Measurements from ENCODE around the gene FAM98C.
"Not testable (repeated sequence)": the region's sequence is repeated elsewhere in the genome, so short reads cannot be mapped to it uniquely, and the experiment has no call there.

Gene FAM98C

DNA sequence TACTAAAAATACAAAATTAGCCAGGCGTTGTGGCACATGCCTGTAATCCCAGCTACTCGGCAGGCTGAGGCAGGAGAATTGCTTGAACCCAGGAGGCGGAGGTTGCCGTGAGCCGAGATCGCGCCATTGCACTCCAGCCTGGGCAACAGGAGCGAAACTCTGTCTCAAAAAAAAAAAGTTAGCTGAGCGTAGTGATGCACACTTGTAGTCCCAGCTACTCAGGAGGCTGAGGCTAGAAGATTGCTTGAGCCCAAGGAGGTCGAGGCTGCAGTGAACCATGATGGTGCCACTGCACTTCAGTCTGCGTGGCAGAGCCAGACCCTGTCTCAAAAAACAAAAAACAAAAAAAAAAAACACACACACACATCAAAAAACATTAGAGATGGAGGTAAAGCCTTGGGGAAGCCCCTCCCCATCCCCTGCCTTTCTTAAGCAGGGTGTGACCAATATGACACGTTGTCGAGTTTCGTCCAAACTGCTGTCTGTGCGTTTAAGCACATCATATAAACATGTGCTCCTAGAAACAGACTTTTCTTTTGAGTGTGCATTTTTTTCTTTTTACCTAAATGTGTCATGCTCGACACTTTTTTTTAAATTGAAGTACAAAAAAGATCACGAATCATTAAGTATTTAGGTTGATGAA lies 24.3 kb downstream of the FAM98C start:
- DNase-seq (ENCODE audit: low read depth), result not testable (repeated sequence)

DNA sequence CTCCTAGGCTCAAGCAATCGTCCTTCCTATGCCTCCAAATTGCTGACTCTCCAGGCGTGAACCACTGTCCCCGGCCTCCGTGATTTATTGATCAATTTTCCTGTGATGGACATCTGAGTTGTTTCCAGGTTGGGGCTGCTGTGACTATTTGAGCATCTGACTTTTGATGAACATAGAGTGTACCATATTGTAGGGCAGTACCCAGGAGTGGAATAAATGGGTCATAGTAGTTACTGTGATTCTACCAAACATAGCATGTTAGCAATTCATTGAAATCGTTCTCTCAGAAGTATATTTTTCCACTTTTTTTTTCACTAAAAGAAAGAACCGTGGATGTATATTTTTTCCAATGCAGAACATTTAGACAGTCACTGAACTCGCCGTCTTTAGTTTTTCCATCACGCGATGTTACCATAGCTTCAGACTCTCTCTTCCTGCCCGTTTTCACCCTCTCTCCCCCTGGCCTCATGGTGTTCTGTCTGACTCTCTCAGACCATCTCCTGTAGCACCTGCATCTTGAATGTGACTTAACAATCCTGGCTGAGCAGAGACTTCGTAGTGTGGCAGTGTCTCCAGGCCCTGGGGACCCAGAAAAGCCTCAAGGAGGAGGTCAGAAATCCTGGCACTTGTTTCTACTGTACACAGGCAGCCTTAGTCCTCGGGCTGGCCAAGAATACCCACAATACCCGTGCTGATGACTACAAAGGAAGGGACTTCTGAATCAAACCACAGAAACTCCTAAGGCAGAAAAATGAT lies 26.3 kb downstream of the FAM98C start:
- no peak for DNase-seq (ENCODE audit: low read depth)

DNA sequence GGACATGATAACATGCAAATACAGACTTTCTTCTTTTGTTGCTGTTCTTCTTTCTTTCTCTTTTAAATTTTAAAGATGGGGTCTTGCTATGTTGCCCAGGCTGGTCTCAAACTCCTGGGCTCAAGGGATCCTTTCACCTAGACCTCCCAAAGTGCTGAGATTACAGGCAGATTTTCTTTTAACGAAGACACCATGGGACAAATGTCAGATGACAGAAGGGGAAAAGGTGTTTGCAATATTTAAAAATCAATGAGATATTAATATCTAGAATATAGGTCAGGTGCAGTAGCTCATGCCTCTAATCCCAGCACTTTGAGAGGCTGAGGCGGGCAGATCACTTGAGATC lies 26.9 kb downstream of the FAM98C start:
- no peak for DNase-seq (ENCODE audit: low read depth)

GRCh38 chr19:38430931-38431330 lies 28.0 kb downstream of the FAM98C start:
- no peak for DNase-seq (ENCODE audit: low read depth)

- no peak for DNase-seq (ENCODE audit: low read depth)
These were observed 30.4 kb downstream of the FAM98C start, which contains the start of gene RYR1 for GRCh38 chr19:38433268-38433733. Gene RYR1 (plus strand): TSS chr19:38433691. CDS start chr19:38433830, 139 bp downstream.

GRCh38 chr19:38434549-38435051 lies 31.7 kb downstream of the FAM98C start:
- no peak for DNase-seq (ENCODE audit: low read depth)

GRCh38 chr19:38437295-38437694 lies 34.4 kb downstream of the FAM98C start:
- DNase-seq (ENCODE audit: low read depth), result no peak

GRCh38 chr19:38437917-38438316 lies 35.0 kb downstream of the FAM98C start:
- no peak for DNase-seq (ENCODE audit: low read depth)

GRCh38 chr19:38440592-38440991 lies 37.7 kb downstream of the FAM98C start:
- no peak for DNase-seq (ENCODE audit: low read depth)

- DNase-seq (ENCODE audit: low read depth), result no peak
These were observed 38.9 kb downstream of the FAM98C start for GRCh38 chr19:38441657-38442348.

DNA sequence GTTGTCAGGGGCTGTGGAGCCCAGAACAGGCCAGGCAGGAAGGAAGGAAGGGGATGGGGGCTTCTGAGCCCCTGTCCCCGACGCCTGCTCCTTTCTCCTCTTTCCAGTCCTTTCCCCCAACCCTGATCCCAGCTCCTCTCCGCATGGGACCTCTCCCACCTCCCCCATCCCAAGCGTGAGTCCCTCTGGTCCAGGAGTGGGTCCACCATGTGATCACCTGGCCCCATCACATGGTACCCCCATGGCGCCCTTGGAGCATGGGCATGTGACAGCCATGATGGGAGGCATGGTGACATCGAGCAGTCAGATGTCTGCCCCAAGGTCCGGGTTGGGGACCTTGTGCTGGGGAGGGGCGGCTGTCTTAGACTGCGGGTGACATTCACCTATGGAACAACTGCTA lies 39.8 kb downstream of the FAM98C start:
- DNase-seq (ENCODE audit: low read depth), result no peak

- no peak for DNase-seq (ENCODE audit: low read depth)
These were observed 40.6 kb downstream of the FAM98C start for GRCh38 chr19:38443458-38443999.

GRCh38 chr19:38444026-38444425 lies 41.1 kb downstream of the FAM98C start:
- no peak for DNase-seq (ENCODE audit: low read depth)

GRCh38 chr19:38445362-38445761 lies 42.5 kb downstream of the FAM98C start:
- no peak for DNase-seq (ENCODE audit: low read depth)

DNA sequence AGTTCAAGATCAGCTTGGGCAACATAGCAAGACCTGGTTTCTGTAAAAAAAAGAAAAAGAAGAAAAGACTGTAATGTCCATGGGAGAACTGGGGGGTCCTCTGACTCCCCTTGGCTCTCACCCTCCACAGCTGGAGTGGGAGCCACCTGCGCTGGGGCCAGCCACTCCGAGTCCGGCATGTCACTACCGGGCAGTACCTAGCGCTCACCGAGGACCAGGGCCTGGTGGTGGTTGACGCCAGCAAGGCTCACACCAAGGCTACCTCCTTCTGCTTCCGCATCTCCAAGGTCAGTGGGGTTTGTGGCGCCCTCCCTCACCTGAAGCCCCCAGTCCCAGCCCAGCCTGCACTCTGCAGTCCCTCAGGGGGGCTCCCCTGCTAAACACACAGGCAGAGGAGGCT lies 45.3 kb downstream of the FAM98C start:
- no peak for DNase-seq (ENCODE audit: low read depth)

GRCh38 chr19:38449518-38449917 lies 46.6 kb downstream of the FAM98C start:
- no peak for DNase-seq (ENCODE audit: low read depth)

DNA sequence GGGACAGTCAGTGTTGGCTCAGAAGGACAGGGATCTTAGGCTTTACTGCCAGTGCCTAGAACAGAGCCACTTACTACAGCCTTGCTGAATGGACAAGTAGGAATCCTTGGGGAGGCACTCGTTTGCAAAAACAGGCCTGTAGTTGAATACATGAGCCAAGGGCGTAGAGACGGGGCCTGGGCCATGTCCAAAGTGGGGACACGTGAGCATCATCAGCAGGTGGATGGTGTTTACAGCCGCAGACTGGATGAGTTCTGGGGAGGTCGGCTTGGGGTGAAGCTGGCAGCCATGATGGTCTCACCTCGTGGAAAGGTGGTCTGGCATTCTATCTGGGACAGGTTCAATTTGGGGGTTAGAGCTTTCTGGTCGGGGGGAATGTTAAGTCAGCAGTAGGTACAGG lies 48.1 kb downstream of the FAM98C start:
- DNase-seq (ENCODE audit: low read depth), result no peak

DNA sequence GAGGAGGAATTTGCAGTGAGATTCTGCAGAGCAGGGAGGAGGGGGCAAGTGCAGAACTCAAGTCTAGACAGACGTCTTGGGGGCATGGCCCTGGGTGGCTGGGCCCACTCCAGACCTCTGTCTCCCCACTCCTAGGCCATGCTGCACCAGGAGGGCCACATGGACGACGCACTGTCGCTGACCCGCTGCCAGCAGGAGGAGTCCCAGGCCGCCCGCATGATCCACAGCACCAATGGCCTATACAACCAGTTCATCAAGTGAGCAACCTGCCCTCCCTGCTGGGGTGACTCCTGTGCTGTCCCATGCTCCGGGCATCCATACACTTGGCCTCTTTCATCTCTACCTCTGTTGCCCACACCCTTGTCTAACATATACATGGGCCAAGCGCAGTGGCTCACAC lies 48.7 kb downstream of the FAM98C start:
- DNase-seq (ENCODE audit: low read depth), result no peak

DNA sequence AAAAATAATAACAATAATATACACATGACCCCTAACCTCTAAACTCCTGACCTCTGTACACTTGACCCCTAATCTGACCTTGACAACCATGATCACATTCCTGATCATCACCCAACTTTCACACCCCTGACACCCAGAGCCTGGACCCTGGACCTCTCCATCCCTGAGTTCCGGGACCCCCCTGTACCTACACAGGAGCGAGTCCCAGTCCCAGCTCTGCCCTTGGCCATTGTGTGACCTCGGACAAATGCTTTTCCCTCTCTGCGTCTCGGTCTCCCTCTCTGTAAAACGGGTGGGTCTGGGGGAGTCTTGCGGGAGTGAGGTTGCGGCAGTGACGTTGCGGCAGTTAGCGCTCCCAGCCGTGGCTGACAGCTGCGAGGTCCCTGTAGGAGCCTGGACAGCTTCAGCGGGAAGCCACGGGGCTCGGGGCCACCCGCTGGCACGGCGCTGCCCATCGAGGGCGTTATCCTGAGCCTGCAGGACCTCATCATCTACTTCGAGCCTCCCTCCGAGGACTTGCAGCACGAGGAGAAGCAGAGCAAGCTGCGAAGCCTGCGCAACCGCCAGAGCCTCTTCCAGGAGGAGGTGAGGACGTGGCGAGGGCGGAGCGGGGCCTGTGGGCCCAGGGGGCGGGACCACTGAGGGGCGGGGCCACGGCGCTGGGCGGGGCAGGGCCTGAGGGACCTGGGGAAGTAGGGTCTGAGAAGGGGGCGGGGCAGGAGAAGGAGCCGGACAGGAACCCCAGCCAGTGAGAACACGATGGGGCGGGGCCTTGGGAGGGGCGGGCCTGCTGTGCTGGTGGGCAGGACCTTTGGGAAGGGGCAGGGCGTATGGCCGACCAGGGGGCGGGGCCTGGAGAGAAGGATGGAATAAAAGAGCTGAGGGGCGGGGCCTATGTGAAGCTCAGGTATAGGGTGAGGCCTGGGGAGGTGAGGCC lies 49.8 kb downstream of the FAM98C start:
- DNase-seq (ENCODE audit: low read depth), result no peak

GRCh38 chr19:38453596-38453995 lies 50.7 kb downstream of the FAM98C start:
- no peak for DNase-seq (ENCODE audit: low read depth)

DNA sequence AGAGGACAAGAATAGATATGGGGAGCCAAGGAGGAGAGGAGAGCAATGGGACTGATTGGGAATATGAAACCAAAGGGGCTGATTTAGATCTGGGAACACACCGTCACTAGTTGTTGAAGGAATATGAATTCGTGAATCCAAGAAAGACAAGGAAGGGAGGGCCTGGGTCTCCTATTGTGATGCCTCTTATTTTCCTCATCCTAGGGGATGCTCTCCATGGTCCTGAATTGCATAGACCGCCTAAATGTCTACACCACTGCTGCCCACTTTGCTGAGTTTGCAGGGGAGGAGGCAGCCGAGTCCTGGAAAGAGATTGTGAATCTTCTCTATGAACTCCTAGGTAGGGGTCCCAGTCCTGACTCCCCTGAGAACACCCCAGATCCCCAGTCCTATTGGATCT lies 52.1 kb downstream of the FAM98C start:
- DNase-seq (ENCODE audit: low read depth), result no peak
